ENCODE measurements around the gene SYNDIG1. TPM values are rescaled to one million over a fixed set of nuclear protein-coding genes. Genes with fewer than 3 reads are reported as not detected.

SYNDIG1 gene
- total RNA-seq, 1 experiment from 2014 or later = 5.4 TPM

DNA sequence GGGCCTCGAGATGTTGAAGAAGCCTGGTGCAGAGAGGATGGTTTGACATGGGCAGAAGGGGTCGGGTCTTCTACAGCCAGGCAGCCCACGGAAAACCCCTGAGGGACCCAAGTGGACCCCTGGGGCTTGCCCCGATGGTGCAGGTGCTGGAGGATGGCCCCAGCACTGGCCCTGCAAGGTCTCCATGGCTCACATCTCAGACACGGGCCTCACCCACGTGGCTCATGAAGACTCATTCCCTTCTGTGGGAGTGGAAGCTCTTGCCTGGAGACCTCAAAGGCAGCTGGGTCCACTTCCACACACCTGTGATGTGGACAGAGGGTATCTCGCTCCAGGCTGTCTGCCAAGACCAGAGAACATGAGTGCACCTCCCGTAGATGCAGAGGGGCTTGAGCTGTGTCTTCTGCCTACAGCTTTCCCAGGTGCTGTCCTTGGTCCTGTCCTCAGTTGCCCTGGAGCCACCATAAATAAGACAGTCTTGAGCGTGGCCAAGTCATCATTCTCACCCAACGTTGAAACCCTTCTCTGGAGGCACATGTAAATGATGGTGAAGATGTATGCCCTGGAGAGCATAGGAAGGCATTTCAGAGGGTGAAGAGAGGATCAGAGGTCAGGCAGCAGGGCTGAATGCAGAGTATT, 108.0 kb downstream of the SYNDIG1 start:
- WGBS (ENCODE audit: extremely low coverage, insufficient read length, low lambda C conversion rate) = no CpG with 5 or more reads among the region's 10 CpGs
- TF ChIP-seq, protein P1, sequence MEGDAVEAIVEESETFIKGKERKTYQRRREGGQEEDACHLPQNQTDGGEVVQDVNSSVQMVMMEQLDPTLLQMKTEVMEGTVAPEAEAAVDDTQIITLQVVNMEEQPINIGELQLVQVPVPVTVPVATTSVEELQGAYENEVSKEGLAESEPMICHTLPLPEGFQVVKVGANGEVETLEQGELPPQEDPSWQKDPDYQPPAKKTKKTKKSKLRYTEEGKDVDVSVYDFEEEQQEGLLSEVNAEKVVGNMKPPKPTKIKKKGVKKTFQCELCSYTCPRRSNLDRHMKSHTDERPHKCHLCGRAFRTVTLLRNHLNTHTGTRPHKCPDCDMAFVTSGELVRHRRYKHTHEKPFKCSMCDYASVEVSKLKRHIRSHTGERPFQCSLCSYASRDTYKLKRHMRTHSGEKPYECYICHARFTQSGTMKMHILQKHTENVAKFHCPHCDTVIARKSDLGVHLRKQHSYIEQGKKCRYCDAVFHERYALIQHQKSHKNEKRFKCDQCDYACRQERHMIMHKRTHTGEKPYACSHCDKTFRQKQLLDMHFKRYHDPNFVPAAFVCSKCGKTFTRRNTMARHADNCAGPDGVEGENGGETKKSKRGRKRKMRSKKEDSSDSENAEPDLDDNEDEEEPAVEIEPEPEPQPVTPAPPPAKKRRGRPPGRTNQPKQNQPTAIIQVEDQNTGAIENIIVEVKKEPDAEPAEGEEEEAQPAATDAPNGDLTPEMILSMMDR (conservative IDR thresholded peaks at IDR 0.05) = no peak

More for the DNA sequence above, 108.0 kb downstream of the SYNDIG1 start:
- H3K14ac ChIP-seq (ENCODE audit: insufficient read depth, low read length) = no peak overlapping the region
- Mint-ChIP-seq H3K9me3 (no peaks in the 10 kb centered on the region), H3K36me3 (ENCODE audit: insufficient read depth in 1 of 3, low read depth in 3 of 3) (peaks cover 0 to 2% (median 0%) of the 10 kb centered on the region in 3 experiments; a peak in 1 of 7 replicates), H3K4me1 (peaks cover 7% of the 10 kb centered on the region in 2 experiments), H3K27ac (no peak overlapping the region), H3K4me3 (no peak overlapping the region), H3K27me3 (ENCODE audit: low read depth) (no peaks in the 10 kb centered on the region)
- H4K8ac ChIP-seq (replicated peaks; ENCODE audit: insufficient read length, low read depth, low read length) = no peak overlapping the region
- H4K5ac ChIP-seq (ENCODE audit: insufficient read length, low read depth, low read length) = no peak overlapping the region
- no peak overlapping the region for H2BK15ac ChIP-seq (ENCODE audit: low read depth, low read length)
- H3K18ac ChIP-seq (ENCODE audit: insufficient read length, low read depth, low read length) = no peak overlapping the region
- no peak overlapping the region for H2BK12ac ChIP-seq (ENCODE audit: insufficient read length, low read depth, low read length)
- H3K79me1 ChIP-seq (ENCODE audit: insufficient read depth, low read depth, low read length, poor library complexity, severe bottlenecking) = no peaks in the 10 kb centered on the region
- H3K23ac ChIP-seq (ENCODE audit: insufficient read length, low read depth, low read length) = no peak overlapping the region
- H2AFZ ChIP-seq (ENCODE audit: low read length) = no peak overlapping the region
- H4K91ac ChIP-seq (ENCODE audit: insufficient read length, low read depth, low read length) = no peak overlapping the region
- H3K79me2 ChIP-seq (ENCODE audit: insufficient read depth, low read length) = no peaks in the 10 kb centered on the region
- H3K56ac ChIP-seq (ENCODE audit: insufficient read length, low read depth, low read length) = no peak overlapping the region
- no peak overlapping the region for H3T11ph ChIP-seq (ENCODE audit: low read length)
- H2BK20ac ChIP-seq (ENCODE audit: low read depth, low read length, poor library complexity, severe bottlenecking) = no peak overlapping the region
- no peak overlapping the region for H2AK5ac ChIP-seq (ENCODE audit: insufficient read length, low read length)
- no peak overlapping the region for H3K27ac ChIP-seq (ENCODE audit: insufficient read length, low read depth, low read length)
- H3K27me3 ChIP-seq (ENCODE audit: insufficient read depth, low read length) = no peaks in the 10 kb centered on the region
- H3K9ac ChIP-seq (ENCODE audit: extremely low read depth, insufficient read length, low read length) = no peak overlapping the region
- no peak overlapping the region for H2BK5ac ChIP-seq (ENCODE audit: insufficient read length, low read length)
- no peak overlapping the region for H3K4me2 ChIP-seq (ENCODE audit: insufficient read depth, insufficient read length, low read length)
- no peaks in the 10 kb centered on the region for H3K23me2 ChIP-seq (ENCODE audit: insufficient read length, low read depth, low read length, poor library complexity, severe bottlenecking)
- H3K9me3 ChIP-seq (ENCODE audit: control insufficient read depth, low read depth, low read length) = no peaks in the 10 kb centered on the region
- H3K4me1 ChIP-seq (ENCODE audit: insufficient read depth, low read length) = no peaks in the 10 kb centered on the region
- no peak overlapping the region for H3K4ac ChIP-seq (ENCODE audit: low read depth, low read length)
- H4K20me1 ChIP-seq (ENCODE audit: control insufficient read depth, insufficient read depth, insufficient read length) = peaks cover 4% of the 10 kb centered on the region
- DNase-seq = no peak
- no peak overlapping the region for H2BK120ac ChIP-seq (ENCODE audit: low read depth, low read length, poor library complexity, severe bottlenecking)
